ENCODE measurements around the gene PPP1R8.
A peak's percentile ranks its signal among the peaks of the same experiment; 100 is the strongest.
"Not testable (repeated sequence)": the region's sequence is repeated elsewhere in the genome, so short reads cannot be mapped to it uniquely, and the experiment has no call there.

Gene PPP1R8

DNA sequence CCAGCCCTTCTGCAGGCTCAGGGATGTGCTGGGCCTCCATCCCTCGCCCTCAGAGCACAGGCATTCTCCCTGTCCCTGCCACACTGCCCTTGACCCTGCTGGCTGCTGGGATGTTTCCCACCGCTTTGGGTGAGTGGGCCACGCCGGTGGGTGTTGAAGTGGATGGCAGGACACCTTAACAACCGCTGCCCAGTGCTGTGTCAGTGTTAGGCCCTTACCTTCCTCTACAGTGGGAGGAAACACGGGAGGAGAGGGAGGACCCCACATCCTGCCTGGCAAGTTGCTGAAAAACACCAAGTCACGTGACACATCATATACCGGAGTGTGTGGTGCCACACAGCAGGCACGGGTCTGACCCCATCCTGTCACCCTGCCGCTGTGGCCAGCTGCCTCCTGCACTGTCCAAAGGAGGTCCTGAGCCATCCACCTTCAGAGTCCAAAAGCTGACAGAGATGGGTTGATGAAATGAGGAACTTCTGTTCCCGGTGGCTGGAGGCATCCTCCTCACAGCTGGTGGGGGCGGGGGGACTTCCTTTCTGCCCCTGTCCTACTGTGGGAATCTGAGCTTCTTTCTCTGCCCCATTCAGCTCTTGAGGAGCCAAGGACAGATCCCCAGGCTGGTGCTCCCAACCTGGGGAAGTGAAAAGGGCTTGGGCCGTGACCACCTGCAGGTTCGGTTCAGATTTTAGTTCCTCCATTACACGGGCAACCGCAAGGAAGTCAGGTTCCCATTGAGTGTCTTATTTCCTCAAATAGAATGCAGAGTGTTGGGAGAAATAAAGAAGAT lies 38.5 kb downstream of the PPP1R8 start:
- H3K27ac Mint-ChIP-seq = peak overlapping the region; percentile 73
- no peaks in the 10 kb centered on the region for H3K27me3 Mint-ChIP-seq
- peaks cover 18% of the 10 kb centered on the region for H3K36me3 Mint-ChIP-seq (ENCODE audit: low read depth)
- intact Hi-C loops (cut with micrococcal nuclease) = loop anchor here (10.0 kb wide), 1 partner anchor 306 kb away; the partner anchor contains the start of gene PTAFR
- no peaks in the 10 kb centered on the region for H3K9me3 Mint-ChIP-seq
- H3K4me1 Mint-ChIP-seq (ENCODE audit: low read depth) = peaks cover 57% of the 10 kb centered on the region
- peak overlapping the region; percentile 4 for H3K4me3 Mint-ChIP-seq

- Mint-ChIP-seq H3K27me3 (no peaks in the 10 kb centered on the region), H3K9me3 (no peaks in the 10 kb centered on the region), H3K27ac (peak overlapping the region; percentile 73), H3K4me3 (no peak overlapping the region), H3K36me3 (ENCODE audit: low read depth) (peaks cover 20% of the 10 kb centered on the region), H3K4me1 (ENCODE audit: low read depth) (peaks cover 56% of the 10 kb centered on the region)
- intact Hi-C loops (cut with micrococcal nuclease) = loop anchor here (10.0 kb wide), 1 partner anchor 305 kb away; the partner anchor contains the start of gene PTAFR
Measured at GRCh38 chr1:27869719-27870085, 39.1 kb downstream of the PPP1R8 start.

- Mint-ChIP-seq H3K4me1 (ENCODE audit: low read depth) (peaks cover 57% of the 10 kb centered on the region), H3K27ac (peak overlapping the region; percentile 84), H3K36me3 (ENCODE audit: low read depth) (peaks cover 34% of the 10 kb centered on the region)
- intact Hi-C loops (cut with micrococcal nuclease); H3K4me3 Mint-ChIP-seq; H3K9me3 Mint-ChIP-seq; H3K27me3 Mint-ChIP-seq: not testable (repeated sequence)
Measured at GRCh38 chr1:27871076-27871475, 40.5 kb downstream of the PPP1R8 start.

DNA sequence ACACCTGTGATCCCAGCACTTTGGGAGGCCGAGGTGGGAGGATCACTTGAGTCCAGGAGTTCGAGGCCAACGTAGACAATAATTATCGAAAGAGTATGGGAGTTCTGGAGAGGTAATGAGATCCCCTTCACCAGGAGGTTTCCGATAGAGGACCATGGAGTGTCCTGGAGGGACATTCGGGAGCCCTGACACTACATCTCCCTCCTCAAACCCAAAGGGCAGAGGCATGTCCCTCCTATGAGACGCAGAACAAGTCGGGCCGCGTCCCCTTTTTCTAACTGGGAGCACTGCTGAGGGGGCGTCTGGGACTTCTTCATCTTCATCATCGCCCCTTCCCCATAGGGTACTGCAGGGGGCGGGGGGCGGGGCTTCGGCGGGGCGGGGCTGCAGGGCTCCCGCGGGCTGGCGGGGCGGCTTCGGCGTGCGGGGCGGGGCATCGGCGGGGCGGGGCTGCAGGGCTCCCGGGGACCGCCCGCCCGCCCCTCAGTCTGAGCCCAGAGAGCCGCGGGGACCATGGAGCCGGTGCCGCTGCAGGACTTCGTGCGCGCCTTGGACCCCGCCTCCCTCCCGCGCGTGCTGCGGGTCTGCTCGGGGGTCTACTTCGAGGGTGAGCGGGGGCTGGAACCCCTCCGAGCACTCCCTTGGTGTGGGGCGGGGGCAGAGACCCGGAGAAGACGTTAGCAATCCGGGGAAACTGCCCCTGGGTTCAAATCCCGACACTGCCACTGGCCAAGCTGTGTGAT lies 41.6 kb downstream of the PPP1R8 start, which contains the start of gene THEMIS2:
Gene THEMIS2, plus strand, starts transcription at position 486 of the 743 bp plus-strand sequence. Its CDS starts 28 bp downstream, at position 514.
- Mint-ChIP-seq H3K4me3 (peak within 1 kb of the TSS; percentile 85), H3K4me1 (ENCODE audit: low read depth) (peaks cover 59% of the 10 kb centered on the region), H3K36me3 (ENCODE audit: low read depth) (peaks cover 45% of the 10 kb centered on the region), H3K27me3 (no peaks in the 10 kb centered on the region), H3K27ac (peak within 1 kb of the TSS; percentile 84), H3K9me3 (no peaks in the 10 kb centered on the region)
- intact Hi-C loops (cut with micrococcal nuclease) = loop anchor here (2.0 kb wide), 1 partner anchor 13 kb away; no protein-coding TSS in a partner anchor

DNA sequence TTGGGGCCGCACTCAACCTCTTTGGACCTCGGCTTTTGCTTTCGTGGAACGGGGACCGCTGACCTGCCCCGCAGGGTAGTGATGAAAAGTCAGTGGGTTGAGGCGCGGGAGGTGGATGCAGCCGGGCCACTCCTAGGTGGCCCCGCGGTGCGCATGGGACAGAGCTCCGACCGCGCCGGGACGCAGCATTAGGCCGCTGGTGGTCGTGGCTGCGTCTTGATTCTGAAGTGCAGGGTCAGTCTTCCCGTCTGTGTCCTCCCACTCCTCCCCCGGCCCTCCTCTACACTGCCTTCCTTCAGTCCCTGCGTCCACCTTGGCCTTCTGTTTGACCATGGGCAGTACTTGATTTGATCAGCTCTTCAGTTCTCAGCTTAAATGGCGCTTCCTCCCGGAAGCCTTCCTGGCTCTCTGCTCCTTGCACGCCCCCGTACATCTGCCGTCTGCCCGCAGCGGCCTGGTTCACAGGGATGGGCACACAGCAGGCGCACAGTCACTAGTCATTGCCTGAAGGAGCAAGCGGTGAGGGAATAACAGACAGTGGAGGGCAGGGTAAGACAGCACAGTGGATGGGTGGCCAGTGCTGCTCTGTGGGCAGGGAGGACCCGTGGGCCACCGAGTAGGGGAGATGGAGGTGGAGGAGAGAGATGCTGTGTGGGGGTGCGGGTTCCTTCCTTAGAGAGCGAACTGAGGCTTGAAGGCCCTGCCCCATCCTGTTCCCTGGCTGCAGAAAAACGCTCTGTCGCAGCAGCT lies 42.4 kb downstream of the PPP1R8 start:
- no peaks in the 10 kb centered on the region for H3K9me3 Mint-ChIP-seq
- H3K36me3 Mint-ChIP-seq (ENCODE audit: low read depth) = peaks cover 53% of the 10 kb centered on the region
- intact Hi-C loops (cut with micrococcal nuclease) = loop anchor here (2.0 kb wide), 1 partner anchor 14 kb away; no protein-coding TSS in a partner anchor
- no peaks in the 10 kb centered on the region for H3K27me3 Mint-ChIP-seq
- H3K4me3 Mint-ChIP-seq = peak overlapping the region; percentile 85
- H3K27ac Mint-ChIP-seq = peak overlapping the region; percentile 84
- peaks cover 65% of the 10 kb centered on the region for H3K4me1 Mint-ChIP-seq (ENCODE audit: low read depth)

GRCh38 chr1:27873671-27874384 lies 43.2 kb downstream of the PPP1R8 start:
- H3K27me3 Mint-ChIP-seq = no peaks in the 10 kb centered on the region
- peak overlapping the region; percentile 85 for H3K4me3 Mint-ChIP-seq
- H3K9me3 Mint-ChIP-seq = no peaks in the 10 kb centered on the region
- H3K4me1 Mint-ChIP-seq (ENCODE audit: low read depth) = peaks cover 65% of the 10 kb centered on the region
- intact Hi-C loops (cut with micrococcal nuclease) = loop anchor here (2.0 kb wide), 1 partner anchor 15 kb away; no protein-coding TSS in a partner anchor
- H3K36me3 Mint-ChIP-seq (ENCODE audit: low read depth) = peaks cover 61% of the 10 kb centered on the region
- peak overlapping the region; percentile 84 for H3K27ac Mint-ChIP-seq

GRCh38 chr1:27876341-27877114 lies 45.9 kb downstream of the PPP1R8 start:
- Mint-ChIP-seq H3K4me1 (ENCODE audit: low read depth) (peaks cover 73% of the 10 kb centered on the region), H3K36me3 (ENCODE audit: low read depth) (peaks cover 88% of the 10 kb centered on the region), H3K9me3 (no peaks in the 10 kb centered on the region), H3K27ac (peak overlapping the region; percentile 84), H3K4me3 (peak overlapping the region; percentile 27), H3K27me3 (no peaks in the 10 kb centered on the region)
- intact Hi-C loops (cut with micrococcal nuclease) = no loop called here

- H3K27me3 Mint-ChIP-seq = no peaks in the 10 kb centered on the region
- H3K4me3 Mint-ChIP-seq = no peak overlapping the region
- intact Hi-C loops (cut with micrococcal nuclease) = no loop called here
- H3K36me3 Mint-ChIP-seq (ENCODE audit: low read depth) = peaks cover 94% of the 10 kb centered on the region
- no peaks in the 10 kb centered on the region for H3K9me3 Mint-ChIP-seq
- H3K27ac Mint-ChIP-seq = peak overlapping the region; percentile 84
- H3K4me1 Mint-ChIP-seq (ENCODE audit: low read depth) = peaks cover 74% of the 10 kb centered on the region
Measured at GRCh38 chr1:27877115-27877416, 46.5 kb downstream of the PPP1R8 start.

DNA sequence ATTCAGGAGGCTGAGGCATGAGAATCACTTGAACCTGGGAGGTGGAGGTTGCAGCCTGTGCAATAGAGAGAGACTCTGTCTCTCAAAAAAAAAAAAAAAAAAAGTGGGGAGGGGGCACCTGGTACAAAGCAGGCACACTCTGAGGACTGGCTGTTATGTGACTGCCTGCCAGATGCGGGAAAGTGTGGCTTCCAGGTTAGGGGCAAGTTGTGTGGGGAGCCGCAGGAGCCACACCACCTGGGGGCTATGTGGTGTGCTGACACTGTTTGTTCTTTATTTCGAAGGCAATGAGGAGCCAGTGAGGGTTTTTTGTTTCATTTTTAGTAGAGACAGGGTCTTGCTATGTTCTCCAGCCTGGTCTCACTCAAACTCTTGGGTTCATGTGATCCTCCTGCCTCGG lies 47.5 kb downstream of the PPP1R8 start:
- peaks cover 84% of the 10 kb centered on the region for H3K4me1 Mint-ChIP-seq (ENCODE audit: low read depth)
- H3K36me3 Mint-ChIP-seq (ENCODE audit: low read depth) = peaks cover 94% of the 10 kb centered on the region
- intact Hi-C loops (cut with micrococcal nuclease) = no loop called here
- H3K9me3 Mint-ChIP-seq = no peaks in the 10 kb centered on the region
- H3K27me3 Mint-ChIP-seq = no peaks in the 10 kb centered on the region
- H3K4me3 Mint-ChIP-seq = no peak overlapping the region
- H3K27ac Mint-ChIP-seq = peak overlapping the region; percentile 84

- intact Hi-C loops (cut with micrococcal nuclease) = no loop called here
- Mint-ChIP-seq H3K27me3 (no peaks in the 10 kb centered on the region), H3K36me3 (ENCODE audit: low read depth) (peaks cover 94% of the 10 kb centered on the region), H3K4me1 (ENCODE audit: low read depth) (peaks cover 87% of the 10 kb centered on the region), H3K27ac (peak overlapping the region; percentile 84), H3K9me3 (no peaks in the 10 kb centered on the region), H3K4me3 (peak overlapping the region; percentile 30)
Measured at GRCh38 chr1:27878787-27879335, 48.3 kb downstream of the PPP1R8 start.

GRCh38 chr1:27879374-27880082 lies 48.9 kb downstream of the PPP1R8 start:
- Mint-ChIP-seq H3K4me1 (ENCODE audit: low read depth) (peaks cover 91% of the 10 kb centered on the region), H3K27me3 (no peaks in the 10 kb centered on the region), H3K9me3 (no peaks in the 10 kb centered on the region), H3K36me3 (ENCODE audit: low read depth) (peaks cover 100% of the 10 kb centered on the region), H3K4me3 (peak overlapping the region; percentile 30), H3K27ac (peak overlapping the region; percentile 84)
- intact Hi-C loops (cut with micrococcal nuclease) = no loop called here

GRCh38 chr1:27882543-27882903 lies 51.9 kb downstream of the PPP1R8 start:
- Mint-ChIP-seq H3K36me3 (ENCODE audit: low read depth) (peaks cover 100% of the 10 kb centered on the region), H3K4me3 (peak overlapping the region; percentile 44), H3K27ac (peak overlapping the region; percentile 59), H3K9me3 (no peaks in the 10 kb centered on the region), H3K4me1 (ENCODE audit: low read depth) (peaks cover 92% of the 10 kb centered on the region), H3K27me3 (no peaks in the 10 kb centered on the region)
- intact Hi-C loops (cut with micrococcal nuclease) = no loop called here
